ENCODE measurements around the gene SLC9A4.

SLC9A4 gene

DNA sequence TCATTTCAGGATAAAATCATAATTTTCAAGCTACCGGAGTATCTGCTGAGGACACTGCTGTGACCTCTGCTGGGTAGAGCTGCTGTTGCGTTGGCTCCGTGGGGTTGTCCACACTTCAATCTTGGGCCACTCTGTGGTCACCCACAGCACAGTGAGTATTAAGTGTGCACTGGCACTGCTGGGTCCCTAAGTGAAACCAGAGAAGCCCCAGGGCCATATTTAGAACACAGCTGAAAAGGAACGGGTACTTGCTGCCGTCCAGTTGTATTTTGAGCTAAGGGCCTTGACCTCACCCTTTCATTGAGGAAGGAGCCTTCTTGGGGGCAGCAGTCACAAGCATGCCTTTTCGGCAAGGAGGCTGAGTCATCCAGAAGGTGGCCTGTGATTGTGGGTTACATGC lies 10.1 kb downstream of the SLC9A4 start:
- Histone ChIP-seq H3K4me2 (ENCODE audit: low read length) (no peak overlapping the region), H3K9ac (no peak overlapping the region), H3K27me3 (ENCODE audit: control insufficient read depth, insufficient read depth, low read length) (no peaks in the 10 kb centered on the region), H3K79me2 (no peaks in the 10 kb centered on the region), H2AFZ (no peak overlapping the region), H3K36me3 (ENCODE audit: control insufficient read depth, insufficient read depth, low read length) (no peaks in the 10 kb centered on the region), H3K27ac (no peak overlapping the region), H3K4me3 (ENCODE audit: low read depth, low read length) (no peak overlapping the region), H3K4me1 (no peaks in the 10 kb centered on the region), H3K9me3 (ENCODE audit: control insufficient read depth, low read length) (no peaks in the 10 kb centered on the region)
- TF ChIP-seq, protein P1, sequence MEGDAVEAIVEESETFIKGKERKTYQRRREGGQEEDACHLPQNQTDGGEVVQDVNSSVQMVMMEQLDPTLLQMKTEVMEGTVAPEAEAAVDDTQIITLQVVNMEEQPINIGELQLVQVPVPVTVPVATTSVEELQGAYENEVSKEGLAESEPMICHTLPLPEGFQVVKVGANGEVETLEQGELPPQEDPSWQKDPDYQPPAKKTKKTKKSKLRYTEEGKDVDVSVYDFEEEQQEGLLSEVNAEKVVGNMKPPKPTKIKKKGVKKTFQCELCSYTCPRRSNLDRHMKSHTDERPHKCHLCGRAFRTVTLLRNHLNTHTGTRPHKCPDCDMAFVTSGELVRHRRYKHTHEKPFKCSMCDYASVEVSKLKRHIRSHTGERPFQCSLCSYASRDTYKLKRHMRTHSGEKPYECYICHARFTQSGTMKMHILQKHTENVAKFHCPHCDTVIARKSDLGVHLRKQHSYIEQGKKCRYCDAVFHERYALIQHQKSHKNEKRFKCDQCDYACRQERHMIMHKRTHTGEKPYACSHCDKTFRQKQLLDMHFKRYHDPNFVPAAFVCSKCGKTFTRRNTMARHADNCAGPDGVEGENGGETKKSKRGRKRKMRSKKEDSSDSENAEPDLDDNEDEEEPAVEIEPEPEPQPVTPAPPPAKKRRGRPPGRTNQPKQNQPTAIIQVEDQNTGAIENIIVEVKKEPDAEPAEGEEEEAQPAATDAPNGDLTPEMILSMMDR (IDR thresholded peaks at IDR 0.05): no peak

DNA sequence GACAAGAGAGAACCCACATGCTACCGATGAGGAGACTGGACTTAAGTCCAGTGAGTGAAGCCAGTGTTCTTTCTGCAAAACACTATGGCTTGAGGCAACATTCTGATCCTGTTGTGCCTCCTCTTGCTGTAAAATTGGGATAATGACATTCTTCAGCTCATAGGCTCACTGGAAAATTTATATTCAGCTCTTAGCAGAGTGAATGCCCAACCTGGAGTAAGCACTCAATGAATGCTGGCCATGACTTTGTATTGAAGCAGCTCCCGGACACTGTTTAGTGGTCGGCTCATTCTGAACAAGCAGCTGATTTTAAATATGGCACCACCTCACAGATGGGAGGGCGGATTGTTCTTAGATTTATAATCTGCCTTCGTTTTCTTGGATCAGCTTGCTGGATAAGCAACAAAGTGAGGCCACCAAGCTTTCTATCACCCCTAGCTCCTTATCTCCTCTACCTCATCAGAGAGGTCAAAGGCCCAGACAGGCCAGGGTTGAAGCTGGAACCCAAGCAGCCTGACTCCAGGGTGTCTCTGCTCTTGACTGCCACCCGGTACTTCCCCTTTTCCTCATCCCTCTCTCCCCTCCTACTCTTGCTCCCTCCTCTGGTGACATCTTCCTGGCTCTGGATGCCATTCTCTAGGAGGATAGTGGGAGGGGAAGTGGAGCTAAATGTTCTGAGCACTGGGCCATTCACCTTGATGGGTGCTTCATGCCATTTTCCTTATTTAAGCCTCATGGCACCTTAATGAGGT lies 11.5 kb downstream of the SLC9A4 start:
- no peak overlapping the region for H3K4me2 ChIP-seq (ENCODE audit: low read length)
- H3K9me3 ChIP-seq (ENCODE audit: control insufficient read depth, low read length): no peaks in the 10 kb centered on the region
- no peaks in the 10 kb centered on the region for H3K36me3 ChIP-seq (ENCODE audit: control insufficient read depth, insufficient read depth, low read length)
- TF ChIP-seq, protein P1 (IDR thresholded peaks at IDR 0.05): no peak
- H3K4me3 ChIP-seq (ENCODE audit: low read depth, low read length): no peak overlapping the region
- no peaks in the 10 kb centered on the region for H3K27me3 ChIP-seq (ENCODE audit: control insufficient read depth, insufficient read depth, low read length)
- H3K9ac ChIP-seq: no peak overlapping the region
- no peak overlapping the region for H3K27ac ChIP-seq
- no peaks in the 10 kb centered on the region for H3K4me1 ChIP-seq
- no peaks in the 10 kb centered on the region for H3K79me2 ChIP-seq
- H2AFZ ChIP-seq: no peak overlapping the region

DNA sequence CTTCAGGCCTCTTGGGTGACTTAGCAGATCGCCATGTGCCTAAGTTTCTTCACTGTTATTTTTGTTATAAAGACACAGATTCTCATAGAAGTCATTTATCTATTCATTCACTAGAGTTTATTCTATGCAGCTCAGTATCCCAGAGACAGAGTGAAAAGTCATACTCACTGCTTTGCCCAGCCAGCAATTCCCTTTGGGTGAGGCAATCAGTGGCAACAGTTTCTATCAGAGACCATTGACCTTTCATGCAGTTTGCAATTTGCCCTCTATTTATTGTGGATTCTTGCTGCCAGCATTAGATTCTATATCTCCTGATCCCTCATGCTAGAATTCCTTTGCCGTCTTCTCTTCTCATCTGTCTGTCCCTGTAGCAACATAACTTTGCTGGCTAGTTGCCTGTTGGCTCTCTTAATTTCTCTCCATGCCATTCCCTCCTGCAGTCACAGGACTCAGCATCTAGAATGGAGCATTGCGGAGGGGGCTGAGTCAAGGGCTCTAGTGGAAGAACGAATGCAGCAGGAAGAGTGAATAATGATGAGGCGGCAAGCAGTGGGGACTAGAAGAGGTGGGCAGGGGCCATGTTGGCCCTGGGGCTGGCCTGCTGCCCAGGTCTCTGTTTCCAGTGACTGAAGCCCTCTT lies 12.2 kb downstream of the SLC9A4 start:
- no peaks in the 10 kb centered on the region for H3K9me3 ChIP-seq (ENCODE audit: control insufficient read depth, low read length)
- TF ChIP-seq, protein P1 (IDR thresholded peaks at IDR 0.05): no peak
- no peaks in the 10 kb centered on the region for H3K36me3 ChIP-seq (ENCODE audit: control insufficient read depth, insufficient read depth, low read length)
- H3K4me3 ChIP-seq (ENCODE audit: low read depth, low read length): no peak overlapping the region
- no peaks in the 10 kb centered on the region for H3K79me2 ChIP-seq
- H3K27ac ChIP-seq: no peak overlapping the region
- H3K4me1 ChIP-seq: no peaks in the 10 kb centered on the region
- H3K9ac ChIP-seq: no peak overlapping the region
- H2AFZ ChIP-seq: no peak overlapping the region
- no peak overlapping the region for H3K4me2 ChIP-seq (ENCODE audit: low read length)
- H3K27me3 ChIP-seq (ENCODE audit: control insufficient read depth, insufficient read depth, low read length): no peaks in the 10 kb centered on the region

DNA sequence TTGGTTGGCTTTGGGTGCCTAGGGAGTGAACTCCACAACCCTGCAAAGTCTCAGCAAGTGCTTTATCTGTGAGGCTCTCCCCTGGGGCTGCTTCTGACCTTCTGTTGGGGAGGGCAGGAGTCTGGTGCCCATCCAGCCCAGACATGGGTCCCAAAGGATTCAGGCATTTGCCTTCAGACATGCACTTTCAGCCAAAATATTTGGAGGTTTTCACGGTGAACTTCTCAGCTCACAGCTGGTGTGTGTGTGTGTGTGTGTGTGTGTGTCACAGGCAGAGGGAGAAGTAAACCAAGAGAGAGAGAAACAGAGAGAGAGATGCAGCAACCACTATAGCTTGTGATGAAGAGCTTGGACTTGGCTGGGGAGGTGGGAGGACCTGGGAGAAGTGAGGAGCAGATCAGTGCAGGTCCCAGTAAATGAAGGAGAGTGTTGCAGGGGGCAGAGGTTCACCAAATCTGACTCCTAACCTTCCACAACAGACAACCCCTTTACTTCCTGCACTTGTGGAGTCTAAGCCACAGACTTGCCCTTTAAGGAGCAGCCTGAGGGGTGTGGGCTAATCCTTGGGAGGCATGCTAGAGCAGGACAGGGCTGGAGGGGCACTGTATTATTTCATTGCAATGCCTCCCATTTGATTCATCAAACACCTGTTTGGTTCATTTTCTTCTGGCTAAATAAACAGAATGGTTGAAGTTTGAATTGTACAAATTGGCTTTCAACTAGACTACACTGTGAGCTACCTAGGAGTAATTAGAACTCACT lies 14.1 kb downstream of the SLC9A4 start:
- no peak overlapping the region for H3K4me3 ChIP-seq (ENCODE audit: low read depth, low read length)
- no peaks in the 10 kb centered on the region for H3K36me3 ChIP-seq (ENCODE audit: control insufficient read depth, insufficient read depth, low read length)
- H3K27me3 ChIP-seq (ENCODE audit: control insufficient read depth, insufficient read depth, low read length): no peaks in the 10 kb centered on the region
- H3K4me2 ChIP-seq (ENCODE audit: low read length): no peak overlapping the region
- H3K9ac ChIP-seq: no peak overlapping the region
- H3K9me3 ChIP-seq (ENCODE audit: control insufficient read depth, low read length): no peaks in the 10 kb centered on the region
- no peak overlapping the region for H2AFZ ChIP-seq
- no peaks in the 10 kb centered on the region for H3K4me1 ChIP-seq
- no peak overlapping the region for H3K27ac ChIP-seq
- no peaks in the 10 kb centered on the region for H3K79me2 ChIP-seq
- TF ChIP-seq, protein P1 (IDR thresholded peaks at IDR 0.05): no peak
